Neural crest cell (in vitro differentiated cells): Measurements from ENCODE around the gene ARFGEF2. TPM values are rescaled to one million over a fixed set of nuclear protein-coding genes. Genes with fewer than 3 reads are reported as not detected.

Experiments used
- DNase-seq: peaks from one replicate; pipeline ENCODE4 v3.0.0; 2021; ENCODE audit warnings: low read depth, mixed read lengths, low spot score
- H3K27ac Mint-ChIP-seq: one replicate; pipeline ENCODE4 v1.8.0; 2021; ENCODE audit warnings: mild to moderate bottlenecking, mixed read lengths; ENCODE audit not compliant: unreplicated experiment
- H3K27me3 Mint-ChIP-seq: 2 replicates; pipeline ENCODE4 v1.8.0; 2021; ENCODE audit warnings: low read depth, mild to moderate bottlenecking, mixed read lengths
- H3K36me3 Mint-ChIP-seq: 2 replicates; pipeline ENCODE4 v1.8.0; 2021; ENCODE audit warnings: low read depth, mild to moderate bottlenecking, mixed read lengths
- H3K4me1 Mint-ChIP-seq: 2 replicates; pipeline ENCODE4 v1.8.0; 2021; ENCODE audit warnings: mixed read lengths
- H3K4me3 Mint-ChIP-seq: one replicate; pipeline ENCODE4 v1.8.0; 2021; ENCODE audit warnings: mild to moderate bottlenecking, mixed read lengths
- H3K9me3 Mint-ChIP-seq: 2 replicates; pipeline ENCODE4 v1.8.0; 2021; ENCODE audit warnings: mixed read lengths
- total RNA-seq: library from RNA; stranded (reverse); gene quantifications from 2 replicates; pipeline ENCODE4 v1.2.1, GENCODE V29; 2021
- TF ChIP-seq, protein P1 (sequence below): fragments of 200-600 bp; sonication (generic); conservative IDR thresholded peaks from 2 replicates; pipeline ENCODE4 v1.5.0; 2021; ENCODE audit warnings: antibody characterized with exemption, mild to moderate bottlenecking

Gene ARFGEF2
- total RNA-seq, 1 donor from 2014 or later: 18.0 TPM

- no peaks in the 10 kb centered on the region for H3K36me3 Mint-ChIP-seq
Measured at GRCh38 chr20:48879612-48880245, 41.8 kb upstream of the ARFGEF2 start.

GRCh38 chr20:48880331-48880730 is 41.2 kb upstream of the ARFGEF2 start:
- TF ChIP-seq, protein P1, sequence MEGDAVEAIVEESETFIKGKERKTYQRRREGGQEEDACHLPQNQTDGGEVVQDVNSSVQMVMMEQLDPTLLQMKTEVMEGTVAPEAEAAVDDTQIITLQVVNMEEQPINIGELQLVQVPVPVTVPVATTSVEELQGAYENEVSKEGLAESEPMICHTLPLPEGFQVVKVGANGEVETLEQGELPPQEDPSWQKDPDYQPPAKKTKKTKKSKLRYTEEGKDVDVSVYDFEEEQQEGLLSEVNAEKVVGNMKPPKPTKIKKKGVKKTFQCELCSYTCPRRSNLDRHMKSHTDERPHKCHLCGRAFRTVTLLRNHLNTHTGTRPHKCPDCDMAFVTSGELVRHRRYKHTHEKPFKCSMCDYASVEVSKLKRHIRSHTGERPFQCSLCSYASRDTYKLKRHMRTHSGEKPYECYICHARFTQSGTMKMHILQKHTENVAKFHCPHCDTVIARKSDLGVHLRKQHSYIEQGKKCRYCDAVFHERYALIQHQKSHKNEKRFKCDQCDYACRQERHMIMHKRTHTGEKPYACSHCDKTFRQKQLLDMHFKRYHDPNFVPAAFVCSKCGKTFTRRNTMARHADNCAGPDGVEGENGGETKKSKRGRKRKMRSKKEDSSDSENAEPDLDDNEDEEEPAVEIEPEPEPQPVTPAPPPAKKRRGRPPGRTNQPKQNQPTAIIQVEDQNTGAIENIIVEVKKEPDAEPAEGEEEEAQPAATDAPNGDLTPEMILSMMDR: no peak
- Mint-ChIP-seq H3K27me3 (no peaks in the 10 kb centered on the region), H3K4me1 (no peaks in the 10 kb centered on the region), H3K36me3 (no peaks in the 10 kb centered on the region), H3K27ac (no peak overlapping the region), H3K4me3 (no peak overlapping the region), H3K9me3 (no peaks in the 10 kb centered on the region)
- DNase-seq: no peak

More at GRCh38 chr20:48879612-48880245, 41.8 kb upstream of the ARFGEF2 start:
- Mint-ChIP-seq H3K4me1 (no peaks in the 10 kb centered on the region), H3K9me3 (no peaks in the 10 kb centered on the region), H3K4me3 (no peak overlapping the region), H3K27me3 (no peaks in the 10 kb centered on the region), H3K27ac (no peak overlapping the region)
- no peak for DNase-seq
- TF ChIP-seq, protein P1: no peak

- no peak for DNase-seq
- Mint-ChIP-seq H3K4me1 (no peaks in the 10 kb centered on the region), H3K36me3 (no peaks in the 10 kb centered on the region), H3K27ac (no peak overlapping the region), H3K27me3 (no peaks in the 10 kb centered on the region), H3K4me3 (no peak overlapping the region), H3K9me3 (no peaks in the 10 kb centered on the region)
- TF ChIP-seq, protein P1: no peak
Measured at GRCh38 chr20:48880981-48881657, 40.4 kb upstream of the ARFGEF2 start.

- Mint-ChIP-seq H3K36me3 (no peaks in the 10 kb centered on the region), H3K9me3 (peaks cover 2% of the 10 kb centered on the region), H3K27me3 (peaks cover 6% of the 10 kb centered on the region), H3K4me3 (no peak overlapping the region), H3K27ac (no peak overlapping the region), H3K4me1 (no peaks in the 10 kb centered on the region)
- DNase-seq: no peak
- TF ChIP-seq, protein P1: no peak
Measured at GRCh38 chr20:48885237-48885636, 36.3 kb upstream of the ARFGEF2 start.

- no peak for DNase-seq
- no peak overlapping the region for H3K27ac Mint-ChIP-seq
- H3K9me3 Mint-ChIP-seq: peaks cover 3% of the 10 kb centered on the region
- H3K27me3 Mint-ChIP-seq: peaks cover 13% of the 10 kb centered on the region
- no peaks in the 10 kb centered on the region for H3K4me1 Mint-ChIP-seq
- H3K36me3 Mint-ChIP-seq: no peaks in the 10 kb centered on the region
- no peak overlapping the region for H3K4me3 Mint-ChIP-seq
- TF ChIP-seq, protein P1: no peak
Measured at GRCh38 chr20:48886194-48886593, 35.3 kb upstream of the ARFGEF2 start.
